HepG2 (cell line): ENCODE measurements around the gene JMJD8. TPM values are rescaled to one million over a fixed set of nuclear protein-coding genes. Genes with fewer than 3 reads are reported as not detected.

Experiments used
- ATAC-seq: fragments of 200-7000 bp; cut with Tn5 transposase; 3 replicates; pipeline ENCODE4 v1.9.1; 2020; ENCODE audit warnings: mild to moderate bottlenecking, moderate library complexity
- BruUV-seq: library from RNA; stranded (reverse); fragments of 400-500 nt; replicated peaks from 2 replicates; lab custom pipeline; 2021; lab: Mats Ljungman, UMichigan
- CTCF ChIA-PET: fragments of 300-600 bp; formaldehyde crosslinking; extraction: SDS; loops from one replicate; lab custom pipeline; 2021; ENCODE audit warnings: low total read pairs, inconsistent platforms, low intra/inter-chr PET ratio; lab: Yijun Ruan, JAX
- POLR2A ChIA-PET: fragments of 350-600 bp; sonication (Branson Sonifier 250); formaldehyde crosslinking; loops from one replicate; lab custom pipeline; 2020; ENCODE audit warnings: antibody characterized with exemption, inconsistent platforms; lab: Yijun Ruan, JAX
- DNase-seq: peaks from one replicate; pipeline ENCODE4 v3.0.0-alpha.2; 2015; ENCODE audit warnings: low spot score
- FAIRE-seq: peaks from 3 replicates; lab custom pipeline; 2011; peaks lifted over from hg19 to GRCh38; lab: Jason Lieb, UNC
- H2AFZ ChIP-seq: one replicate; pipeline ENCODE4 v1.6.1; 2011; ENCODE audit warnings: low read length, inconsistent platforms
- H3K27ac ChIP-seq: fragments of 300-600 bp; 3 replicates; pipeline ENCODE4 v1.8.0; 2011; ENCODE audit warnings: mixed run types, mild to moderate bottlenecking, mixed read lengths, low read length, inconsistent platforms; ENCODE audit not compliant: insufficient read depth; ENCODE audit errors: extremely low read length
- H3K27me3 ChIP-seq, 2 experiments: fragments of 200-600 bp in 1 of 2; 2 replicates in 1 of 2; 3 replicates in 1 of 2; pipeline versions ENCODE4 v1.6.0 to v1.8.0; 2011; ENCODE audit warnings: low read length in 2 of 2, mild to moderate bottlenecking in 2 of 2, moderate library complexity in 2 of 2, inconsistent platforms in 1 of 2; ENCODE audit not compliant: insufficient read depth in 2 of 2, control insufficient read depth in 1 of 2
- H3K36me3 ChIP-seq, 2 experiments: fragments of 200-600 bp in 1 of 2; replicated peaks in 1 of 2; 2 replicates in 1 of 2; 3 replicates in 1 of 2; pipeline versions ENCODE4 v1.5.1 to v1.8.0; 2011; ENCODE audit warnings: low read length in 2 of 2, inconsistent platforms in 1 of 2; ENCODE audit not compliant: insufficient read depth in 2 of 2, control insufficient read depth in 1 of 2
- H3K4me1 ChIP-seq: 2 replicates; pipeline ENCODE4 v1.5.1; 2012; ENCODE audit warnings: low read length, inconsistent platforms; ENCODE audit not compliant: insufficient read depth
- H3K4me2 ChIP-seq: 2 replicates; pipeline ENCODE4 v1.6.0; 2011; ENCODE audit warnings: low read depth, low read length, inconsistent platforms
- H3K4me3 ChIP-seq, 3 experiments: fragments of 200-600 bp in 1 of 3; sonication (generic), shearing (Covaris generic) in 1 of 3; replicated peaks in 1 of 3; 2 replicates each; pipeline ENCODE4 v1.5.1; 2011 to 2016; ENCODE audit warnings: low read length in 3 of 3, inconsistent platforms in 2 of 3, low read depth in 2 of 3, mild to moderate bottlenecking in 2 of 3, control low read depth in 1 of 3, mixed read lengths in 1 of 3; ENCODE audit not compliant: insufficient read depth in 1 of 3
- H3K79me2 ChIP-seq: one replicate; pipeline ENCODE4 v1.6.1; 2011; ENCODE audit warnings: low read length, inconsistent platforms; ENCODE audit not compliant: insufficient read depth
- H3K9ac ChIP-seq: 2 replicates; pipeline ENCODE4 v1.6.0; 2011; ENCODE audit warnings: mild to moderate bottlenecking, low read depth, low read length, inconsistent platforms; ENCODE audit not compliant: insufficient read depth
- H3K9me3 ChIP-seq: 2 replicates; pipeline ENCODE4 v1.5.1; 2012; ENCODE audit warnings: mild to moderate bottlenecking, low read length
- H4K20me1 ChIP-seq: 2 replicates; pipeline ENCODE4 v1.6.0; 2011; ENCODE audit warnings: inconsistent platforms, mild to moderate bottlenecking, low read length, moderate library complexity; ENCODE audit not compliant: insufficient read depth
- BCL3 ChIP-seq: sonication (generic); formaldehyde crosslinking; IDR thresholded peaks from 2 replicates; pipeline ENCODE4 v1.5.1; 2020; ENCODE audit warnings: mild to moderate bottlenecking, missing genetic modification reagents, moderate library complexity
- HNRNPK ChIP-seq: fragments of 200-400 bp; formaldehyde crosslinking; IDR thresholded peaks from 2 replicates; pipeline ENCODE4 v1.6.1; 2018; ENCODE audit warnings: low read length, low read depth, moderate library complexity, mild to moderate bottlenecking; ENCODE audit not compliant: poor library complexity, severe bottlenecking
- KMT2A ChIP-seq: sonication (generic); formaldehyde crosslinking; IDR thresholded peaks from 2 replicates; pipeline ENCODE4 v1.4.0; 2020; ENCODE audit warnings: missing genetic modification reagents
- LBX2 ChIP-seq: sonication (generic); formaldehyde crosslinking; IDR thresholded peaks from 2 replicates; pipeline ENCODE4 v1.5.0; 2020; ENCODE audit warnings: missing genetic modification reagents, mild to moderate bottlenecking, borderline replicate concordance
- ONECUT2 ChIP-seq: sonication (generic); formaldehyde crosslinking; IDR thresholded peaks from 2 replicates; pipeline ENCODE4 v1.4.0; 2020; ENCODE audit warnings: missing genetic modification reagents
- PCBP2 ChIP-seq: fragments of 200-400 bp; formaldehyde crosslinking; optimal IDR thresholded peaks from 2 replicates; pipeline ENCODE3; 2018; ENCODE audit warnings: low read length, low read depth; ENCODE audit not compliant: poor library complexity, severe bottlenecking
- SATB2 ChIP-seq: sonication (generic); formaldehyde crosslinking; IDR thresholded peaks from 2 replicates; pipeline ENCODE4 v1.5.0; 2020; ENCODE audit warnings: missing genetic modification reagents
- SMARCE1 ChIP-seq: fragments of 450-650 bp; IDR thresholded peaks from 2 replicates; pipeline ENCODE4 v1.6.1; 2017; ENCODE audit warnings: borderline replicate concordance
- ZHX2 ChIP-seq, 2 experiments: sonication (generic) in 1 of 2; formaldehyde crosslinking in 1 of 2; IDR thresholded peaks; 2 replicates each; pipeline versions ENCODE4 v1.6.1 to v1.9.0; 2014 to 2022; ENCODE audit warnings: antibody characterized with exemption in 1 of 2, borderline replicate concordance in 1 of 2, inconsistent platforms in 1 of 2, low read depth in 1 of 2, missing genetic modification reagents in 1 of 2
- ZNF674 ChIP-seq: sonication (generic); formaldehyde crosslinking; IDR thresholded peaks from 2 replicates; pipeline ENCODE4 v1.5.0; 2020; ENCODE audit warnings: low read depth, mild to moderate bottlenecking, missing genetic modification reagents
- WGBS: methylation state at CpG from one replicate; pipeline ENCODE4 v1.1.6; 2017; ENCODE audit warnings: low lambda C conversion rate; 5-methylcytosine and 5-hydroxymethylcytosine counted together
- in situ Hi-C: cut with HindIII; loops from 2 replicates; pipeline ENCODE4 v1.10.0; 2017; ENCODE audit warnings: low pct_unique_long_range_greater_than_20kb; ENCODE audit not compliant: extremely low pct_ligation_motif_present
- intact Hi-C: fragments of 100-400 bp; cut with micrococcal nuclease; formaldehyde crosslinking; loops from one replicate; pipeline ENCODE4 v1.10.0; 2022; ENCODE audit not compliant: unreplicated experiment
- polyA plus RNA-seq, 8 experiments: library from polyadenylated mRNA; depleted of rRNA in 3 of 8; stranded (reverse) in 7 of 8; unstranded in 1 of 8; fragments of >200 nt; fragmentation: Illumina TruSeq in 4 of 8; extraction: Trizol in 4 of 8; gene quantifications; 2 replicates each; pipeline versions ENCODE4 v1.2.1 to v1.2.3, GENCODE V29; 2011 to 2016; ENCODE audit warnings: low read depth in 4 of 8, missing spikeins in 1 of 8, mixed read lengths in 1 of 8; ENCODE audit not compliant: insufficient read depth in 1 of 8
- total RNA-seq, 5 experiments: library from RNA; depleted of rRNA; stranded (reverse); fragments of >200 nt; fragmentation: Illumina TruSeq; extraction: Trizol; gene quantifications; 2 replicates each; pipeline ENCODE4 v1.2.3, GENCODE V29; 2016; ENCODE audit warnings: low read depth in 1 of 5

The JMJD8 gene
- total and polyA plus RNA-seq, 2 of the 13 experiments (the other 11 are each of a cell fraction or from before 2014, with no cell fraction given), result 2.6 to 11.8 TPM

- no peak overlapping the region for H2AFZ ChIP-seq
- H3K4me2 ChIP-seq, result no peak overlapping the region
- no peaks in the 10 kb centered on the region; a peak in 1 of 5 replicates for H3K36me3 ChIP-seq
- no peaks in the 10 kb centered on the region for H4K20me1 ChIP-seq
- ChIA-PET POLR2A (no interaction called here), CTCF (no interaction called here)
- TF ChIP-seq HNRNPK (peak; percentile 14), SMARCE1 (no peak), ONECUT2 (CRISPR knock-in tag) (no peak)
- ATAC-seq (peak; percentile 9; the same call in 1 of the 3 replicates), FAIRE-seq (no peak), DNase-seq (no peak)
- H3K9me3 ChIP-seq, result no peaks in the 10 kb centered on the region
- H3K27me3 ChIP-seq, result no peaks in the 10 kb centered on the region
- no peaks in the 10 kb centered on the region for H3K4me1 ChIP-seq
- WGBS, result 91% methylated on average over 26 of the region's 43 CpGs
- no TSS peak for BruUV-seq
- no peaks in the 10 kb centered on the region for H3K79me2 ChIP-seq
- no peak overlapping the region for H3K9ac ChIP-seq
- H3K4me3 ChIP-seq, result no peak overlapping the region
- in situ Hi-C loops (no loop called here), intact Hi-C loops (no loop called here)
- no peak overlapping the region for H3K27ac ChIP-seq
Observed at GRCh38 chr16:660459-661183, 23.5 kb downstream of the JMJD8 start.

GRCh38 chr16:660132-660458 is 24.0 kb downstream of the JMJD8 start:
- Histone ChIP-seq H3K4me3 (no peak overlapping the region), H3K27me3 (no peaks in the 10 kb centered on the region), H3K36me3 (peaks cover 0 to 2% of the 10 kb centered on the region in 2 experiments; a peak in 1 of 5 replicates), H3K9ac (no peak overlapping the region), H4K20me1 (no peaks in the 10 kb centered on the region), H3K4me2 (no peak overlapping the region), H3K9me3 (no peaks in the 10 kb centered on the region), H3K79me2 (no peaks in the 10 kb centered on the region), H3K4me1 (no peaks in the 10 kb centered on the region), H3K27ac (no peak overlapping the region), H2AFZ (no peak overlapping the region)
- BruUV-seq, result no TSS peak
- in situ Hi-C loops, result no loop called here
- ChIA-PET POLR2A (no interaction called here), CTCF (no interaction called here)
- DNase-seq, result no peak
- intact Hi-C loops, result no loop called here
- no peak for FAIRE-seq
- ATAC-seq, result no peak
- 80% methylated on average over 1 of the region's 6 CpGs for WGBS
- TF ChIP-seq PCBP2, result no peak
- TF ChIP-seq SATB2 (CRISPR knock-in tag), result no peak
- no peak for TF ChIP-seq ZNF674 (CRISPR knock-in tag)
- no peak for TF ChIP-seq LBX2 (CRISPR knock-in tag)
- TF ChIP-seq BCL3 (CRISPR knock-in tag), result no peak
- no peak for TF ChIP-seq KMT2A (CRISPR knock-in tag)
- no peak for TF ChIP-seq ZHX2 (IDR thresholded peaks at IDR 0.05; ENCODE audit: low read depth)
- no peak for TF ChIP-seq ZHX2 (CRISPR knock-in tag; IDR thresholded peaks at IDR 0.05; ENCODE audit: borderline replicate concordance)
